Measurements from ENCODE around the gene STRADB. TPM values are rescaled to one million over a fixed set of nuclear protein-coding genes. Genes with fewer than 3 reads are reported as not detected.

Gene STRADB
- total RNA-seq, 4 donors from 2014 or later = 4.3 to 4.9 (median 4.7) TPM

DNA sequence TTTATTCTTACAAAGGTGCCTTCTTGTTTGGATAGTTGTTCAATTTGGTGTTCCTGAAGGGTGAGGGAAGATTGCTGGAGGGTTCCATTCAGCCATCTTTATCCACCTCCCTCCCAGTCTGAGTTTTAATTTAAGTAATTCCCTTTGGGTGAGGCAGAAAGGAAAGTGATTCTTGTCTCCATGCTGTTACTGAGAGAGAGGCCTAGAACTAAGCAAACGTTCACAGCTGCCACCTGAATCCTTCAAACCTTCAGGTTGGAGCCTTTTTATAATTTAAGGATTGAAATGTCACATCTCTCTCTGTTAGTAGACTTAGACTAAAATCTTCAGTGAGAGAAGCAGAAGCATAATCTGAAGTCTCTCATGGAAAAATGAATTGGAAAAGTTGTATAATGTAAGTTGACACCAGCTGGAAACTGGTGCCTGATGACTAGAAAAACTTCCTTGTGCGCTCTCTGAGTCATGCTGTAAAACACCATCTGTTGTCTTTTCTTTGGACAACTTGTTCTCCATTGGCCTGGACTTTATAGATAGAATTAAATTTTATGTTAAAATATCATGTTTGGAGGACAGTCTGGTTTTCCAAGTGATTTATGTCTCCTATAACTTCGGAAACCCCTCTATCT lies 14.6 kb downstream of the STRADB start:
- no peak overlapping the region for H3K4me3 ChIP-seq (ENCODE audit: low read depth, poor library complexity, severe bottlenecking)
- TF ChIP-seq POLR2A (IDR thresholded peaks at IDR 0.05) = no peak
- TF ChIP-seq, protein P1, sequence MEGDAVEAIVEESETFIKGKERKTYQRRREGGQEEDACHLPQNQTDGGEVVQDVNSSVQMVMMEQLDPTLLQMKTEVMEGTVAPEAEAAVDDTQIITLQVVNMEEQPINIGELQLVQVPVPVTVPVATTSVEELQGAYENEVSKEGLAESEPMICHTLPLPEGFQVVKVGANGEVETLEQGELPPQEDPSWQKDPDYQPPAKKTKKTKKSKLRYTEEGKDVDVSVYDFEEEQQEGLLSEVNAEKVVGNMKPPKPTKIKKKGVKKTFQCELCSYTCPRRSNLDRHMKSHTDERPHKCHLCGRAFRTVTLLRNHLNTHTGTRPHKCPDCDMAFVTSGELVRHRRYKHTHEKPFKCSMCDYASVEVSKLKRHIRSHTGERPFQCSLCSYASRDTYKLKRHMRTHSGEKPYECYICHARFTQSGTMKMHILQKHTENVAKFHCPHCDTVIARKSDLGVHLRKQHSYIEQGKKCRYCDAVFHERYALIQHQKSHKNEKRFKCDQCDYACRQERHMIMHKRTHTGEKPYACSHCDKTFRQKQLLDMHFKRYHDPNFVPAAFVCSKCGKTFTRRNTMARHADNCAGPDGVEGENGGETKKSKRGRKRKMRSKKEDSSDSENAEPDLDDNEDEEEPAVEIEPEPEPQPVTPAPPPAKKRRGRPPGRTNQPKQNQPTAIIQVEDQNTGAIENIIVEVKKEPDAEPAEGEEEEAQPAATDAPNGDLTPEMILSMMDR (IDR thresholded peaks at IDR 0.05) = no peak
- intact Hi-C loops (cut with DNase I; ENCODE audit: low total_unique reads) = no loop called here
- no peak for DNase-seq (ENCODE audit: low spot score in 2 of 2)
- WGBS, 2 donors = 68 to 69% methylated on average over 3 of the region's 3 CpGs

GRCh38 chr2:201467666-201468065 lies 16.1 kb downstream of the STRADB start:
- no peak overlapping the region for H3K4me3 ChIP-seq (ENCODE audit: low read depth, poor library complexity, severe bottlenecking)
- intact Hi-C loops (cut with DNase I; ENCODE audit: low total_unique reads) = no loop called here
- no peak for DNase-seq (ENCODE audit: low spot score in 2 of 2)
- no peak for TF ChIP-seq POLR2A (IDR thresholded peaks at IDR 0.05)
- TF ChIP-seq, protein P1 (IDR thresholded peaks at IDR 0.05) = no peak

- no peak overlapping the region for H3K4me3 ChIP-seq (ENCODE audit: low read depth, poor library complexity, severe bottlenecking)
- DNase-seq (ENCODE audit: low spot score in 2 of 2) = no peak
- intact Hi-C loops (cut with DNase I; ENCODE audit: low total_unique reads) = no loop called here
- WGBS, 2 donors = 83 to 88% methylated on average over 9 of the region's 9 CpGs
- TF ChIP-seq, protein P1 (IDR thresholded peaks at IDR 0.05) = no peak
- no peak for TF ChIP-seq POLR2A (IDR thresholded peaks at IDR 0.05)
These were observed 19.5 kb downstream of the STRADB start for GRCh38 chr2:201470821-201471731.

DNA sequence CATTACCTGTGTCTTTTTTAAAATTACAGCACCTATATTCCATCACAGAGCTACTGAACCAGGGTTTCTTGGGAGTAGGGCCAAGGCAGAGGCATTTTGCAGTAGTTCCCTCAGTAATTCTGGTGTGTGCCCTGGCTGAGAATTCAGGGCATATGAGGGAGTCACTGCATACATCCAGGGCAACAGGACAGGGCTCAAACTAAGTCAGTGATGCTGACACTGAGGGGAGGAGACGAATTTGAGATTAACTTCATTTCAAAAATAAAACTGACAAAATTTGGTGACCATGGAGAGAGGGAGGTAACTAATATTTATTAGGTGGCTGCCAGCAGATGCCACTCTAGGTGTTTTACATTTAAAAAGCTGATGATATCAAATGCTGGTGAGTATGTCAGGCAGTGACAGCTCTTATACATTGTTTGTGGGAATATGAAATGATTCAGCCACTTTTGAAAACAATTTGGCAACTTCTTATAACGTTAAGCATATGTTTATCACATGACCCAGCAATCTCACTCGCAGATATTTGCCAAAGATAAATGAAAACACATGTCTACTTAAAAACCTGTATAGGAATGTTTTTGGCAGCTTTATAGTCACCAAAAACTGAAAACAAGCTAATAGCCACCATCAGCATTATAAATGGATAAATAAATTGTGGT lies 20.3 kb downstream of the STRADB start:
- WGBS, 2 donors = 41 to 64% methylated on average over 3 of the region's 3 CpGs
- intact Hi-C loops (cut with DNase I; ENCODE audit: low total_unique reads) = no loop called here
- no peak for TF ChIP-seq POLR2A (IDR thresholded peaks at IDR 0.05)
- TF ChIP-seq, protein P1 (IDR thresholded peaks at IDR 0.05) = no peak

DNA sequence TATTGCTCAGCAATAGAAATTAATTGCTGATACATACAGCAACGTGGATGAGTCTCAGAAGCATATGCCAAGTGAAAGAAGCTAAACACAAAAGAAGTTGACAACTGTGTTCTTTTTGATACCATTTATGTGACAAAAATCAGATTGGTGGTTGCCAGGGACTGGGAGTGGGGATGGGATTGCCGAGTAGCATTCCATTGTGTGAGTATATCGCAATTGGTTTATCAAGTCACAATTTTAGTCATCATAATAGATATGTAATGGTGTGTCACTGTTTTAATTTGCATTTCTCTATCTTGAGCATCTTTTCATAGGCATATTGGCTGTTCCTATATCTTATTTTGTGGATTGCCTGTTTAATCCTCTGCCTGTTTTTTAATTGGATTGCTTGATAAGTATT lies 20.9 kb downstream of the STRADB start:
- TF ChIP-seq POLR2A (IDR thresholded peaks at IDR 0.05) = no peak
- TF ChIP-seq, protein P1 (IDR thresholded peaks at IDR 0.05) = no peak
- DNase-seq (ENCODE audit: low spot score in 2 of 2) = no peak
- 72 to 77% methylated on average over 3 of the region's 3 CpGs for WGBS, 2 donors
- no peak overlapping the region for H3K4me3 ChIP-seq (ENCODE audit: low read depth, poor library complexity, severe bottlenecking)
- intact Hi-C loops (cut with DNase I; ENCODE audit: low total_unique reads) = no loop called here

More for the DNA sequence above, 20.3 kb downstream of the STRADB start:
- no peak overlapping the region for H3K4me3 ChIP-seq (ENCODE audit: low read depth, poor library complexity, severe bottlenecking)
- no peak for DNase-seq (ENCODE audit: low spot score in 2 of 2)
